HepG2 (cell line): ENCODE data around the gene ZDHHC8. TPM values are rescaled to one million over a fixed set of nuclear protein-coding genes. Genes with fewer than 3 reads are reported as not detected.
A peak's percentile ranks its signal among the peaks of the same experiment; 100 is the strongest.

Experiments used
- ELF4 ChIP-seq: sonication (generic); formaldehyde crosslinking; IDR thresholded peaks from 2 replicates; pipeline ENCODE4 v1.5.0; 2020; ENCODE audit warnings: missing genetic modification reagents, mild to moderate bottlenecking, moderate library complexity, borderline replicate concordance
- HNRNPLL ChIP-seq: fragments of 200-400 bp; formaldehyde crosslinking; IDR thresholded peaks from 2 replicates; pipeline ENCODE4 v1.6.1; 2017; ENCODE audit warnings: mild to moderate bottlenecking, low read depth, low read length; ENCODE audit not compliant: poor library complexity, severe bottlenecking
- HOXA7 ChIP-seq: sonication (generic); formaldehyde crosslinking; IDR thresholded peaks from 2 replicates; pipeline ENCODE4 v1.8.1; 2022; ENCODE audit warnings: mild to moderate bottlenecking, missing genetic modification reagents, moderate library complexity
- KDM2A ChIP-seq: sonication (generic); formaldehyde crosslinking; IDR thresholded peaks from 2 replicates; pipeline ENCODE4 v1.4.0; 2020; ENCODE audit warnings: low read depth, missing genetic modification reagents, borderline replicate concordance
- MAF1 ChIP-seq: sonication (generic); formaldehyde crosslinking; IDR thresholded peaks from 2 replicates; pipeline ENCODE4 v1.5.0; 2020; ENCODE audit warnings: missing genetic modification reagents, borderline replicate concordance
- PLRG1 ChIP-seq: fragments of 450-650 bp; conservative IDR thresholded peaks from 2 replicates; pipeline ENCODE4 v1.6.1; 2016
- RXRA ChIP-seq: sonication (generic); formaldehyde crosslinking; IDR thresholded peaks from 2 replicates; pipeline ENCODE4 v1.5.1; 2020; ENCODE audit warnings: missing genetic modification reagents
- STAT6 ChIP-seq: sonication (generic); formaldehyde crosslinking; IDR thresholded peaks from 2 replicates; pipeline ENCODE4 v1.4.0; 2020; ENCODE audit warnings: missing genetic modification reagents, mild to moderate bottlenecking, borderline replicate concordance
- TCF12 ChIP-seq, 2 experiments: fragments of 450-650 bp in 1 of 2; sonication (generic) in 1 of 2; formaldehyde crosslinking in 1 of 2; IDR thresholded peaks; 2 replicates each; pipeline versions ENCODE4 v1.6.1 to v1.8.0; 2017 to 2022; ENCODE audit warnings: antibody characterized with exemption in 1 of 2, mild to moderate bottlenecking in 1 of 2, missing genetic modification reagents in 1 of 2, moderate library complexity in 1 of 2
- XRCC5 ChIP-seq: fragments of 200-400 bp; formaldehyde crosslinking; optimal IDR thresholded peaks from 2 replicates; pipeline ENCODE3; 2017; ENCODE audit warnings: mild to moderate bottlenecking, low read length
- ZBTB39 ChIP-seq: sonication (generic); formaldehyde crosslinking; IDR thresholded peaks from 2 replicates; pipeline ENCODE4 v1.5.0; 2020; ENCODE audit warnings: missing genetic modification reagents
- ZKSCAN1 ChIP-seq: fragments of 150-350 bp; IDR thresholded peaks from 2 replicates; pipeline ENCODE4 v1.6.1; 2014; ENCODE audit warnings: low read length
- polyA plus RNA-seq, 8 experiments: library from polyadenylated mRNA; depleted of rRNA in 3 of 8; stranded (reverse) in 7 of 8; unstranded in 1 of 8; fragments of >200 nt; fragmentation: Illumina TruSeq in 4 of 8; extraction: Trizol in 4 of 8; gene quantifications; 2 replicates each; pipeline versions ENCODE4 v1.2.1 to v1.2.3, GENCODE V29; 2011 to 2016; ENCODE audit warnings: low read depth in 4 of 8, missing spikeins in 1 of 8, mixed read lengths in 1 of 8; ENCODE audit not compliant: insufficient read depth in 1 of 8
- total RNA-seq, 5 experiments: library from RNA; depleted of rRNA; stranded (reverse); fragments of >200 nt; fragmentation: Illumina TruSeq; extraction: Trizol; gene quantifications; 2 replicates each; pipeline ENCODE4 v1.2.3, GENCODE V29; 2016; ENCODE audit warnings: low read depth in 1 of 5
- TF ChIP-seq, protein P1 (sequence below): sonication (generic); formaldehyde crosslinking; IDR thresholded peaks from 2 replicates; pipeline ENCODE4 v1.4.0; 2020; ENCODE audit warnings: missing genetic modification reagents, mild to moderate bottlenecking, borderline replicate concordance
- TF ChIP-seq, protein P2 (sequence below): IDR thresholded peaks from 2 replicates; pipeline ENCODE4 v1.6.1; 2016; ENCODE audit warnings: low read depth
- TF ChIP-seq, protein P3 (sequence below): sonication (generic); formaldehyde crosslinking; IDR thresholded peaks from 2 replicates; pipeline ENCODE4; 2020; ENCODE audit warnings: missing genetic modification reagents, mild to moderate bottlenecking, borderline replicate concordance

Gene ZDHHC8
- total and polyA plus RNA-seq, 2 of the 13 experiments (the other 11 are each of a cell fraction or from before 2014, with no cell fraction given), result 7.5 to 21.3 TPM

DNA sequence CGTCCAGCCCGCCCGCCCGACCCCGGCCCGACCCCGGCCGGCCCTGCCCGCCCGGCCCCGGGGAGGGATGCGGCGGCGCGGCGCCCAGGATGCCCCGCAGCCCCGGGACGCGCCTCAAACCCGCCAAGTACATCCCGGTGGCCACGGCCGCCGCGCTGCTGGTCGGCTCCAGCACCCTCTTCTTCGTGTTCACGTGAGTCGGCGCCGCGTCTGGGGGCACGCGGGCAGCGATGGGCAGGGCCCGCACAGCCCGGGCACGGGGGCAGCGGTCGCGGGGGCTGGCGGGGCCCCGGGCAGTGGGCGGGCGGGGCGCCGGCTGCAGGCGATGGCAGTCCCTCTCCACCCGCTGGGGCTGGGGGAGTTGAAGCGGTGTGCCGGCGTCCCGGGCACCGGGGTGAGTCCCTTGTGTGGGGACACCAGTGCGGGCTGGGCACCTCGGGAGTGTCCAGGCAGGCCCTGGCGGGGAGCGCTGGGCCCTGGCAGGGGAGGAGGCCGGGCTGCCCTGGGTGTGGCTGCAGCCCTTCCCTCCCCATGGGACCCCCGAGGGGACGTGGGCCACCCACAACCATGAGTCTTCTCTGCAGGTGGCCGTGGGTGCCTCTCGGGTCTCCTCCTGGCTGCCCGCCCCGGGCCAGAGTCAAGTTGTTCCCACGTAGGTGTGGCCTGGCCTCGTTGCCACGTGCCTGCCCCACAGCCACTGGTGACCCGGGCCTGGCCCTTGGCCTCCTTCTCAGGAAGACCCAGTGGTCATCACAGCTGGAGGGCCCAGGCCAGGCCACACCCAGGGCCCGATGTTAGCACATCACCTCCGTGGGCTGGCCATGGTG lies 468 bp downstream of the ZDHHC8 start (continued):
- TF ChIP-seq STAT6 (CRISPR knock-in tag) (no peak), XRCC5 (no peak), PLRG1 (no peak), ZKSCAN1 (no peak), ELF4 (CRISPR knock-in tag) (no peak), TCF12 (IDR thresholded peaks at IDR 0.05) (no peak), TCF12 (CRISPR knock-in tag; IDR thresholded peaks at IDR 0.05) (no peak), HOXA7 (CRISPR knock-in tag) (no peak), KDM2A (CRISPR knock-in tag) (no peak), HNRNPLL (no peak), ZBTB39 (CRISPR knock-in tag) (no peak), RXRA (CRISPR knock-in tag) (peak; percentile 20; the same call in 1 of the 2 replicates), MAF1 (CRISPR knock-in tag) (no peak)
- TF ChIP-seq, protein P1, sequence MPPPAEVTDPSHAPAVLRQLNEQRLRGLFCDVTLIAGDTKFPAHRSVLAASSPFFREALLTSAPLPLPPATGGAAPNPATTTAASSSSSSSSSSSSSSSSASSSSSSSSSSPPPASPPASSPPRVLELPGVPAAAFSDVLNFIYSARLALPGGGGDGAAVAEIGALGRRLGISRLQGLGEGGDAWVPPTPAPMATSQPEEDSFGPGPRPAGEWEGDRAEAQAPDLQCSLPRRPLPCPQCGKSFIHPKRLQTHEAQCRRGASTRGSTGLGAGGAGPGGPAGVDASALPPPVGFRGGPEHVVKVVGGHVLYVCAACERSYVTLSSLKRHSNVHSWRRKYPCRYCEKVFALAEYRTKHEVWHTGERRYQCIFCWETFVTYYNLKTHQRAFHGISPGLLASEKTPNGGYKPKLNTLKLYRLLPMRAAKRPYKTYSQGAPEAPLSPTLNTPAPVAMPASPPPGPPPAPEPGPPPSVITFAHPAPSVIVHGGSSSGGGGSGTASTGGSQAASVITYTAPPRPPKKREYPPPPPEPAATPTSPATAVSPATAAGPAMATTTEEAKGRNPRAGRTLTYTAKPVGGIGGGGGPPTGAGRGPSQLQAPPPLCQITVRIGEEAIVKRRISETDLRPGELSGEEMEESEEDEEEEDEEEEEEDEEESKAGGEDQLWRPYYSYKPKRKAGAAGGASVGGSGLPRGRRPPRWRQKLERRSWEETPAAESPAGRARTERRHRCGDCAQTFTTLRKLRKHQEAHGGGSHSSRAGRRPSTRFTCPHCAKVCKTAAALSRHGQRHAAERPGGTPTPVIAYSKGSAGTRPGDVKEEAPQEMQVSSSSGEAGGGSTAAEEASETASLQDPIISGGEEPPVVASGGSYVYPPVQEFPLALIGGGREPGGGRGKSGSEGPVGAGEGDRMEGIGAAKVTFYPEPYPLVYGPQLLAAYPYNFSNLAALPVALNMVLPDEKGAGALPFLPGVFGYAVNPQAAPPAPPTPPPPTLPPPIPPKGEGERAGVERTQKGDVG (CRISPR knock-in tag), result no peak
- TF ChIP-seq, protein P2, sequence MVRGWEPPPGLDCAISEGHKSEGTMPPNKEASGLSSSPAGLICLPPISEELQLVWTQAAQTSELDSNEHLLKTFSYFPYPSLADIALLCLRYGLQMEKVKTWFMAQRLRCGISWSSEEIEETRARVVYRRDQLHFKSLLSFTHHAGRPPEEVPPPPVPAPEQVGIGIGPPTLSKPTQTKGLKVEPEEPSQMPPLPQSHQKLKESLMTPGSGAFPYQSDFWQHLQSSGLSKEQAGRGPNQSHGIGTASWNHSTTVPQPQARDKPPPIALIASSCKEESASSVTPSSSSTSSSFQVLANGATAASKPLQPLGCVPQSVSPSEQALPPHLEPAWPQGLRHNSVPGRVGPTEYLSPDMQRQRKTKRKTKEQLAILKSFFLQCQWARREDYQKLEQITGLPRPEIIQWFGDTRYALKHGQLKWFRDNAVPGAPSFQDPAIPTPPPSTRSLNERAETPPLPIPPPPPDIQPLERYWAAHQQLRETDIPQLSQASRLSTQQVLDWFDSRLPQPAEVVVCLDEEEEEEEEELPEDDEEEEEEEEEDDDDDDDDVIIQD (CRISPR knock-in tag), result no peak
- TF ChIP-seq, protein P3, sequence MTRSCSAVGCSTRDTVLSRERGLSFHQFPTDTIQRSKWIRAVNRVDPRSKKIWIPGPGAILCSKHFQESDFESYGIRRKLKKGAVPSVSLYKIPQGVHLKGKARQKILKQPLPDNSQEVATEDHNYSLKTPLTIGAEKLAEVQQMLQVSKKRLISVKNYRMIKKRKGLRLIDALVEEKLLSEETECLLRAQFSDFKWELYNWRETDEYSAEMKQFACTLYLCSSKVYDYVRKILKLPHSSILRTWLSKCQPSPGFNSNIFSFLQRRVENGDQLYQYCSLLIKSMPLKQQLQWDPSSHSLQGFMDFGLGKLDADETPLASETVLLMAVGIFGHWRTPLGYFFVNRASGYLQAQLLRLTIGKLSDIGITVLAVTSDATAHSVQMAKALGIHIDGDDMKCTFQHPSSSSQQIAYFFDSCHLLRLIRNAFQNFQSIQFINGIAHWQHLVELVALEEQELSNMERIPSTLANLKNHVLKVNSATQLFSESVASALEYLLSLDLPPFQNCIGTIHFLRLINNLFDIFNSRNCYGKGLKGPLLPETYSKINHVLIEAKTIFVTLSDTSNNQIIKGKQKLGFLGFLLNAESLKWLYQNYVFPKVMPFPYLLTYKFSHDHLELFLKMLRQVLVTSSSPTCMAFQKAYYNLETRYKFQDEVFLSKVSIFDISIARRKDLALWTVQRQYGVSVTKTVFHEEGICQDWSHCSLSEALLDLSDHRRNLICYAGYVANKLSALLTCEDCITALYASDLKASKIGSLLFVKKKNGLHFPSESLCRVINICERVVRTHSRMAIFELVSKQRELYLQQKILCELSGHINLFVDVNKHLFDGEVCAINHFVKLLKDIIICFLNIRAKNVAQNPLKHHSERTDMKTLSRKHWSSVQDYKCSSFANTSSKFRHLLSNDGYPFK (CRISPR knock-in tag), result 0 out of 2 replicates have a peak, but pooled peaks have one; percentile 24
